Kidney epithelial cell (primary cell): ENCODE results near the gene HDGFL3. TPM values are rescaled to one million over a fixed set of nuclear protein-coding genes. Genes with fewer than 3 reads are reported as not detected.

ENCODE experiments used
- DNase-seq: peaks from one replicate; pipeline ENCODE4 v3.0.0-alpha.2; 2010; ENCODE audit warnings: low read depth
- H3K27me3 ChIP-seq: 2 replicates; pipeline ENCODE4 v1.6.0; 2011; ENCODE audit warnings: low read length; ENCODE audit not compliant: control insufficient read depth, insufficient read depth
- H3K36me3 ChIP-seq: 2 replicates; pipeline ENCODE4 v1.5.1; 2011; ENCODE audit warnings: low read length; ENCODE audit not compliant: control insufficient read depth, insufficient read depth
- H3K4me3 ChIP-seq: 2 replicates; pipeline ENCODE4 v1.5.1; 2011; ENCODE audit warnings: low read depth, mild to moderate bottlenecking, control low read depth, low read length
- CTCF ChIP-seq: IDR thresholded peaks from 2 replicates; pipeline ENCODE4 v1.5.1; 2011; ENCODE audit warnings: mild to moderate bottlenecking, moderate library complexity, low read length, control low read depth, inconsistent platforms; ENCODE audit not compliant: insufficient read depth, poor library complexity, severe bottlenecking
- total RNA-seq: library from RNA; depleted of rRNA; stranded (reverse); fragments of >200 nt; gene quantifications from 2 replicates; pipeline ENCODE4 v1.2.3, GENCODE V29; 2015

The HDGFL3 gene
- total RNA-seq = 54.4 and 77.3 TPM in 2 replicates

GRCh38 chr15:83207660-83208366, at the start of gene HDGFL3:
TSS of gene HDGFL3 (minus strand) at chr15:83207823. CDS start at chr15:83207414, 409 bp downstream.
- TF ChIP-seq CTCF = peak; percentile 13
- Histone ChIP-seq H3K4me3 (peak within 1 kb of the TSS; percentile 94), H3K27me3 (no peaks in the 10 kb centered on the region), H3K36me3 (no peaks in the 10 kb centered on the region)
- no peak for DNase-seq

GRCh38 chr15:83250781-83251180, 43.2 kb upstream of the HDGFL3 start:
- TF ChIP-seq CTCF = no peak
- no peaks in the 10 kb centered on the region for H3K36me3 ChIP-seq
- no peak overlapping the region for H3K4me3 ChIP-seq
- DNase-seq = no peak
- H3K27me3 ChIP-seq = peaks cover 4% of the 10 kb centered on the region

- Histone ChIP-seq H3K4me3 (no peak overlapping the region), H3K27me3 (peaks cover 4% of the 10 kb centered on the region), H3K36me3 (no peaks in the 10 kb centered on the region)
- no peak for TF ChIP-seq CTCF
- DNase-seq = no peak
Measured at GRCh38 chr15:83249030-83249343, 41.4 kb upstream of the HDGFL3 start.

GRCh38 chr15:83248151-83249029, 40.8 kb upstream of the HDGFL3 start:
- DNase-seq = peak; percentile 10
- peak; percentile 74 for TF ChIP-seq CTCF
- peaks cover 4% of the 10 kb centered on the region for H3K27me3 ChIP-seq
- no peak overlapping the region for H3K4me3 ChIP-seq
- no peaks in the 10 kb centered on the region for H3K36me3 ChIP-seq

- no peak for TF ChIP-seq CTCF
- DNase-seq = no peak
- no peaks in the 10 kb centered on the region for H3K36me3 ChIP-seq
- H3K4me3 ChIP-seq = no peak overlapping the region
- peaks cover 4% of the 10 kb centered on the region for H3K27me3 ChIP-seq
Measured at GRCh38 chr15:83243634-83244033, 36.0 kb upstream of the HDGFL3 start.

- no peaks in the 10 kb centered on the region for H3K27me3 ChIP-seq
- TF ChIP-seq CTCF = no peak
- H3K4me3 ChIP-seq = no peak overlapping the region
- no peaks in the 10 kb centered on the region for H3K36me3 ChIP-seq
- no peak for DNase-seq
Measured at GRCh38 chr15:83230242-83230641, 22.6 kb upstream of the HDGFL3 start.
